HEK293 (cell line): Measurements from ENCODE around the gene EEF1AKMT3.
A peak's percentile ranks its signal among the peaks of the same experiment; 100 is the strongest.

Source experiments
- CTCF ChIA-PET: fragments of 350-600 bp; formaldehyde crosslinking; extraction: SDS; loops from one replicate; lab custom pipeline; 2021; ENCODE audit warnings: antibody characterized with exemption; lab: Yijun Ruan, JAX
- POLR2A ChIA-PET: fragments of 300-600 bp; formaldehyde crosslinking; extraction: SDS; loops from one replicate; lab custom pipeline; 2020; ENCODE audit warnings: antibody characterized with exemption, inconsistent platforms; lab: Yijun Ruan, JAX
- H3K27ac ChIP-seq: fragments of 200-500 bp; sonication (Bioruptor generic); 2 replicates; pipeline ENCODE4 v1.5.1; 2014; ENCODE audit warnings: low read depth, low read length, control low read depth, inconsistent platforms; ENCODE audit errors: extremely low read depth
- H3K36me3 ChIP-seq, 2 experiments: fragments of 200-500 bp in 1 of 2; sonication (Bioruptor generic) in 1 of 2; 1 replicate in 1 of 2; 2 replicates in 1 of 2; pipeline ENCODE4 v1.5.1; 2014 to 2017; ENCODE audit warnings: inconsistent platforms in 2 of 2, low read length in 2 of 2; ENCODE audit not compliant: control insufficient read depth in 2 of 2, insufficient read depth in 1 of 2
- H3K4me1 ChIP-seq: fragments of 200-500 bp; sonication (Bioruptor generic); 2 replicates; pipeline ENCODE4 v1.5.1; 2014; ENCODE audit warnings: mild to moderate bottlenecking, low read length, inconsistent platforms; ENCODE audit not compliant: control insufficient read depth, insufficient read depth
- H3K4me3 ChIP-seq: 2 replicates; pipeline ENCODE4 v1.5.1; 2011; ENCODE audit warnings: low read depth, mild to moderate bottlenecking, control low read depth, low read length, moderate library complexity
- H3K9me3 ChIP-seq: fragments of 200-500 bp; sonication (Bioruptor generic); 2 replicates; pipeline ENCODE4 v1.5.1; 2014; ENCODE audit warnings: low read depth, low read length, inconsistent platforms; ENCODE audit not compliant: control insufficient read depth, insufficient read depth
- ATF2 ChIP-seq: fragments of 450-650 bp; formaldehyde crosslinking; IDR thresholded peaks from 2 replicates; pipeline ENCODE4 v1.5.1; 2016; ENCODE audit warnings: missing biosample characterization, missing genetic modification characterization, low read depth
- GLI2 ChIP-seq: fragments of 450-650 bp; formaldehyde crosslinking; IDR thresholded peaks from 2 replicates; pipeline ENCODE4; 2017; ENCODE audit warnings: missing biosample characterization, missing genetic modification characterization, low read depth, borderline replicate concordance
- KLF16 ChIP-seq: fragments of 450-650 bp; formaldehyde crosslinking; IDR thresholded peaks from 2 replicates; pipeline ENCODE4 v1.5.1; 2017; ENCODE audit warnings: missing biosample characterization, missing genetic modification characterization
- MEIS1 ChIP-seq: sonication (generic); formaldehyde crosslinking; IDR thresholded peaks from 2 replicates; pipeline ENCODE4 v1.8.1; 2022; ENCODE audit warnings: missing genetic modification reagents, mild to moderate bottlenecking, borderline replicate concordance
- TCF7L2 ChIP-seq: IDR thresholded peaks from 2 replicates; pipeline ENCODE4 v1.6.1; 2011; ENCODE audit warnings: low read depth, mild to moderate bottlenecking, inconsistent platforms, low read length, moderate library complexity, borderline replicate concordance
- YY2 ChIP-seq: fragments of 450-650 bp; formaldehyde crosslinking; IDR thresholded peaks from 2 replicates; pipeline ENCODE4 v1.5.1; 2016; ENCODE audit warnings: missing biosample characterization, missing genetic modification characterization
- ZBTB44 ChIP-seq: fragments of 450-650 bp; IDR thresholded peaks from 2 replicates; pipeline ENCODE4 v1.5.1; 2018; ENCODE audit warnings: missing biosample characterization, mild to moderate bottlenecking, missing genetic modification characterization
- ZNF10 ChIP-seq: fragments of 450-650 bp; formaldehyde crosslinking; IDR thresholded peaks from 2 replicates; pipeline ENCODE4 v1.5.1; 2017; ENCODE audit warnings: missing biosample characterization, missing genetic modification characterization
- ZNF146 ChIP-seq: fragments of 450-650 bp; formaldehyde crosslinking; IDR thresholded peaks from 2 replicates; pipeline ENCODE4 v1.5.1; 2016; ENCODE audit warnings: missing biosample characterization, missing genetic modification characterization
- ZNF175 ChIP-seq: fragments of 450-650 bp; formaldehyde crosslinking; IDR thresholded peaks from 2 replicates; pipeline ENCODE4 v1.5.1; 2016; ENCODE audit warnings: missing biosample characterization, missing genetic modification characterization
- ZNF23 ChIP-seq: fragments of 450-650 bp; formaldehyde crosslinking; IDR thresholded peaks from 2 replicates; pipeline ENCODE4 v1.5.1; 2016; ENCODE audit warnings: missing biosample characterization, missing genetic modification characterization, borderline replicate concordance
- ZNF37A ChIP-seq: fragments of 450-650 bp; IDR thresholded peaks from 2 replicates; pipeline ENCODE4 v1.5.1; 2018; ENCODE audit warnings: missing biosample characterization, missing genetic modification characterization
- ZNF501 ChIP-seq: fragments of 450-650 bp; formaldehyde crosslinking; IDR thresholded peaks from 2 replicates; pipeline ENCODE4 v1.5.1; 2016; ENCODE audit warnings: missing biosample characterization, missing genetic modification characterization
- ZNF555 ChIP-seq: fragments of 450-650 bp; formaldehyde crosslinking; conservative IDR thresholded peaks from 2 replicates; pipeline ENCODE4 v1.5.1; 2017; ENCODE audit warnings: missing biosample characterization, mild to moderate bottlenecking, missing genetic modification characterization, inconsistent platforms
- ZNF600 ChIP-seq: fragments of 450-650 bp; formaldehyde crosslinking; IDR thresholded peaks from 2 replicates; pipeline ENCODE4 v1.5.1; 2016; ENCODE audit warnings: missing biosample characterization, missing genetic modification characterization
- ZNF639 ChIP-seq: fragments of 450-650 bp; formaldehyde crosslinking; IDR thresholded peaks from 2 replicates; pipeline ENCODE4 v1.5.1; 2016; ENCODE audit warnings: missing biosample characterization, missing genetic modification characterization
- ZNF660 ChIP-seq: fragments of 450-650 bp; IDR thresholded peaks from 2 replicates; pipeline ENCODE4 v1.5.1; 2018; ENCODE audit warnings: missing biosample characterization, mild to moderate bottlenecking, missing genetic modification characterization
- ZNF677 ChIP-seq: fragments of 450-650 bp; IDR thresholded peaks from 2 replicates; pipeline ENCODE4 v1.5.0; 2018; ENCODE audit warnings: missing biosample characterization, mild to moderate bottlenecking, missing genetic modification characterization, moderate library complexity
- ZNF704 ChIP-seq: fragments of 450-650 bp; formaldehyde crosslinking; IDR thresholded peaks from 2 replicates; pipeline ENCODE4 v1.5.1; 2016; ENCODE audit warnings: missing biosample characterization, missing genetic modification characterization
- ZNF768 ChIP-seq: fragments of 450-650 bp; formaldehyde crosslinking; IDR thresholded peaks from 2 replicates; pipeline ENCODE4 v1.5.1; 2018; ENCODE audit warnings: missing biosample characterization, mild to moderate bottlenecking, missing genetic modification characterization
- ZNF830 ChIP-seq: fragments of 450-650 bp; IDR thresholded peaks from 2 replicates; pipeline ENCODE4 v1.5.0; 2018; ENCODE audit warnings: missing biosample characterization, missing genetic modification characterization, low read depth, mild to moderate bottlenecking, moderate library complexity
- ZNF837 ChIP-seq: fragments of 450-650 bp; formaldehyde crosslinking; IDR thresholded peaks from 2 replicates; pipeline ENCODE4 v1.5.1; 2016; ENCODE audit warnings: missing biosample characterization, missing genetic modification characterization

The EEF1AKMT3 gene

DNA sequence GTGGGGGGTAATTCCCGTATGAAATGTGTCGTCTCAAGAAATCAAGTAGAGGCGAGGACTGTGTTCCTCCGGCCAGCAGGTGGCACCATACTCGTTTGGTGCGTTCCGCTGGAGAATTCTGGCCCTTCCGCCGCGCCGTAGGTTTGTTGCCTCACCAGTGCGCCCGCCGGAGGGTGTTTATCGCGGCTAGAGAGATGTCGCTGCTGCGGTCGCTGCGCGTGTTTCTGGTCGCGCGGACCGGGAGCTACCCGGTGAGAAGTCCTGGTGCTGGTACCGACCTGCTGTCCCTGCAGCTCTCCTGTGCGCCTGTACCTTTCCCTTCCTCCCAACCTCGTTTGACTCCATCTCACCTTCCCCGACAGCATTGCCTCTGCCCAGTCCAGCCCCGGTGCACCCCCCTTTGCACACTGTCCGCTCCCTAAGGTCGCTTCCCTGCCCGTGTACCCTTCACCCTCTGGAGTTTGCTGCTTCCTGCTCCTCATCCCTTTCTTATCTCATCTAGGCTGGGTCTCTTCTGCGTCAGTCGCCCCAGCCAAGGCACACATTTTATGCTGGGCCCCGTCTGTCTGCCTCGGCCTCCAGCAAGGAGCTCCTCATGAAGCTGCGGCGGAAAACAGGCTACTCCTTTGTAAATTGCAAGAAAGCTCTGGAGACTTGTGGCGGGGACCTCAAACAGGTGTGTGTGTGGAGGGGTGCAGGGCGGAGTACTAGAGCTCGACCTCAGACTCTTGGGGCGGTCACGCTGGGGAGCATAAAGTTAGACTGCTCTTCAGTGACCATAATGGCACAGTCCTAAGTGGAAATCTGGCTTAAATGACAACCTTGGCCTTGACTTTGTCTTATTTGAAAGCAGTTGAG lies 10.4 kb downstream of the EEF1AKMT3 start, which contains the start of gene TSFM (continued):
- TF ChIP-seq KLF16: peak; percentile 88
- TF ChIP-seq ZNF501 (tag by site-specific recombination): peak; percentile 97
- TF ChIP-seq, all 188 proteins: peak for 94

DNA sequence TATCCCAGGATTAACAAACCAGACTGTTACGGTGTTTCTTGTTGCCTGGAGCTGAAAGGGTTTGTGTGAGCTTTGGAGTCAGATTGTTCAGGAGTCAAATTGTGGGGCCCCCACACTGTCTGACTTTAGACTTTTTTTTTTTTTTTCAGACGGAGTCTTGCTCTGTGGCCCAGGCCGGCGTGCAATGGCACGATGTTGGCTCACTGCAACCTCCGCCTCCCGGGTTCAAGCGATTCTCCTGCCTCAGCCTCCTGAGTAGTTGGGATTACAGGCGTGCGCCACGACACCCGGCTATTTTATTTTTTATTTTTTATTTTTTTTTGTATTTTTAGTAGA lies 11.0 kb downstream of the EEF1AKMT3 start:
- Histone ChIP-seq H3K4me1 (no peaks in the 10 kb centered on the region), H3K4me3 (peak overlapping the region; percentile 58), H3K9me3 (no peaks in the 10 kb centered on the region), H3K36me3 (peaks cover 44 to 53% of the 10 kb centered on the region in 2 experiments), H3K27ac (no peak overlapping the region)
- ChIA-PET CTCF (interaction anchor here (0.6 to 2.8 kb wide), 18 partner anchors 9 to 111 kb away, joined by 3 to 19 read pairs (median 4); partner anchors contain the start of genes AVIL, CYP27B1, EEF1AKMT3 and METTL1), POLR2A (interaction anchor here (1.0 to 1.7 kb wide), 5 partner anchors 11 to 39 kb away, joined by 3 to 14 read pairs (median 5); partner anchors contain the start of genes CDK4, EEF1AKMT3, METTL1 and TSPAN31)
- TF ChIP-seq ZNF660: no peak
- no peak for TF ChIP-seq GLI2 (tag by site-specific recombination)
- TF ChIP-seq ATF2: no peak
- no peak for TF ChIP-seq ZNF704 (tag by site-specific recombination)
- no peak for TF ChIP-seq ZNF37A (tag by site-specific recombination)
- no peak for TF ChIP-seq TCF7L2
- TF ChIP-seq ZNF768 (tag by site-specific recombination): no peak
- no peak for TF ChIP-seq ZNF146 (tag by site-specific recombination)
- no peak for TF ChIP-seq ZNF23 (tag by site-specific recombination)
- no peak for TF ChIP-seq ZNF175
- no peak for TF ChIP-seq YY2
- TF ChIP-seq MEIS1 (CRISPR knock-in tag): no peak
- no peak for TF ChIP-seq ZNF677 (tag by site-specific recombination)
- no peak for TF ChIP-seq ZNF639 (tag by site-specific recombination)
- no peak for TF ChIP-seq ZNF837 (tag by site-specific recombination)
- no peak for TF ChIP-seq ZNF600 (tag by site-specific recombination)
- no peak for TF ChIP-seq ZNF555

- Histone ChIP-seq H3K27ac (no peak overlapping the region), H3K4me3 (no peak overlapping the region), H3K9me3 (no peaks in the 10 kb centered on the region), H3K36me3 (peaks cover 47 to 57% of the 10 kb centered on the region in 2 experiments), H3K4me1 (no peaks in the 10 kb centered on the region)
- CTCF ChIA-PET: interaction anchor here (0.6 to 1.6 kb wide), 10 partner anchors 10 to 110 kb away, joined by 3 to 12 read pairs (median 4); partner anchors contain the start of genes CYP27B1, EEF1AKMT3 and METTL1
- POLR2A ChIA-PET: interaction anchor here (0.8 to 1.7 kb wide), 2 partner anchors 12 to 19 kb away, joined by 4 to 14 read pairs (median 4); partner anchors contain the start of genes EEF1AKMT3 and METTL1
- TF ChIP-seq ZNF10 (tag by site-specific recombination) (no peak), ZBTB44 (tag by site-specific recombination) (no peak), YY2 (no peak), ZNF830 (tag by site-specific recombination) (no peak), KLF16 (no peak)
- TF ChIP-seq, all 188 proteins: peak for 0
These were observed 11.4 kb downstream of the EEF1AKMT3 start for GRCh38 chr12:57783861-57784260.
